ENCODE data around the gene ABCC4.
A peak's percentile ranks its signal among the peaks of the same experiment; 100 is the strongest.
"Not testable (repeated sequence)": the region's sequence is repeated elsewhere in the genome, so short reads cannot be mapped to it uniquely, and the experiment has no call there.

The ABCC4 gene

GRCh38 chr13:95300625-95301182 lies 547 bp downstream of the ABCC4 start:
- peak; percentile 12 for DNase-seq (ENCODE audit: low read depth, low spot score)

- no peak for DNase-seq (ENCODE audit: low read depth, low spot score)
These were observed 2.2 kb downstream of the ABCC4 start for GRCh38 chr13:95298971-95299621.

GRCh38 chr13:95298169-95298965 lies 2.9 kb downstream of the ABCC4 start:
- DNase-seq (ENCODE audit: low read depth, low spot score), result no peak

GRCh38 chr13:95296326-95296925 lies 4.8 kb downstream of the ABCC4 start:
- DNase-seq (ENCODE audit: low read depth, low spot score), result no peak

- no peak for DNase-seq (ENCODE audit: low read depth, low spot score)
These were observed 6.2 kb downstream of the ABCC4 start for GRCh38 chr13:95295026-95295425.

- no peak for DNase-seq (ENCODE audit: low read depth, low spot score)
These were observed 8.6 kb downstream of the ABCC4 start for GRCh38 chr13:95292622-95293021.

- not testable (repeated sequence) for DNase-seq (ENCODE audit: low read depth, low spot score)
These were observed 11.3 kb downstream of the ABCC4 start for GRCh38 chr13:95289901-95290300.

- no peak for DNase-seq (ENCODE audit: low read depth, low spot score)
These were observed 12.2 kb downstream of the ABCC4 start for GRCh38 chr13:95289020-95289444.

- no peak for DNase-seq (ENCODE audit: low read depth, low spot score)
These were observed 16.8 kb downstream of the ABCC4 start for GRCh38 chr13:95284436-95284835.

- no peak for DNase-seq (ENCODE audit: low read depth, low spot score)
These were observed 22.2 kb downstream of the ABCC4 start for GRCh38 chr13:95279016-95279415.

- no peak for DNase-seq (ENCODE audit: low read depth, low spot score)
These were observed 25.2 kb downstream of the ABCC4 start for GRCh38 chr13:95276037-95276505.

GRCh38 chr13:95275322-95276036 lies 25.8 kb downstream of the ABCC4 start:
- no peak for DNase-seq (ENCODE audit: low read depth, low spot score)

GRCh38 chr13:95273592-95274132 lies 27.6 kb downstream of the ABCC4 start:
- DNase-seq (ENCODE audit: low read depth, low spot score), result not testable (repeated sequence)

- not testable (repeated sequence) for DNase-seq (ENCODE audit: low read depth, low spot score)
These were observed 29.2 kb downstream of the ABCC4 start for GRCh38 chr13:95272076-95272475.

GRCh38 chr13:95269756-95270155 lies 31.5 kb downstream of the ABCC4 start:
- DNase-seq (ENCODE audit: low read depth, low spot score), result no peak

GRCh38 chr13:95268343-95269065 lies 32.7 kb downstream of the ABCC4 start:
- DNase-seq (ENCODE audit: low read depth, low spot score), result not testable (repeated sequence)

GRCh38 chr13:95267662-95268342 lies 33.4 kb downstream of the ABCC4 start:
- no peak for DNase-seq (ENCODE audit: low read depth, low spot score)

- DNase-seq (ENCODE audit: low read depth, low spot score), result no peak
These were observed 37.0 kb downstream of the ABCC4 start for GRCh38 chr13:95264225-95264624.

GRCh38 chr13:95262837-95263384 lies 38.3 kb downstream of the ABCC4 start:
- DNase-seq (ENCODE audit: low read depth, low spot score), result no peak

GRCh38 chr13:95261956-95262355 lies 39.3 kb downstream of the ABCC4 start:
- no peak for DNase-seq (ENCODE audit: low read depth, low spot score)
